ENCODE data around the gene RFC5. TPM values are rescaled to one million over a fixed set of nuclear protein-coding genes. Genes with fewer than 3 reads are reported as not detected.
"Not testable (repeated sequence)": the region's sequence is repeated elsewhere in the genome, so short reads cannot be mapped to it uniquely, and the experiment has no call there.

Gene RFC5
- total RNA-seq, 1 experiment from 2014 or later, result 57.6 TPM

- in situ Hi-C loops (cut with HindIII; ENCODE audit: low pct_unique_long_range_greater_than_20kb, low sequenced_read_pairs), result no loop called here
- DNase-seq (ENCODE audit: low read depth), result peak; percentile 51
These were observed 45.7 kb downstream of the RFC5 start for GRCh38 chr12:118061873-118062843.

- in situ Hi-C loops (cut with HindIII; ENCODE audit: low pct_unique_long_range_greater_than_20kb, low sequenced_read_pairs), result no loop called here
- peak; percentile 42 for DNase-seq (ENCODE audit: low read depth)
These were observed 47.3 kb downstream of the RFC5 start for GRCh38 chr12:118063576-118064391.

- DNase-seq (ENCODE audit: low read depth), result no peak
- in situ Hi-C loops (cut with HindIII; ENCODE audit: low pct_unique_long_range_greater_than_20kb, low sequenced_read_pairs), result no loop called here
These were observed 48.1 kb downstream of the RFC5 start for GRCh38 chr12:118064608-118065007.

GRCh38 chr12:118065380-118065779 lies 48.9 kb downstream of the RFC5 start:
- in situ Hi-C loops (cut with HindIII; ENCODE audit: low pct_unique_long_range_greater_than_20kb, low sequenced_read_pairs), result no loop called here
- DNase-seq (ENCODE audit: low read depth), result no peak

- in situ Hi-C loops (cut with HindIII; ENCODE audit: low pct_unique_long_range_greater_than_20kb, low sequenced_read_pairs), result no loop called here
- DNase-seq (ENCODE audit: low read depth), result no peak
These were observed 51.9 kb downstream of the RFC5 start for GRCh38 chr12:118068445-118068844.

GRCh38 chr12:118070650-118071049 lies 54.1 kb downstream of the RFC5 start:
- DNase-seq (ENCODE audit: low read depth), result no peak
- in situ Hi-C loops (cut with HindIII; ENCODE audit: low pct_unique_long_range_greater_than_20kb, low sequenced_read_pairs), result no loop called here

GRCh38 chr12:118073768-118074167 lies 57.3 kb downstream of the RFC5 start:
- in situ Hi-C loops (cut with HindIII; ENCODE audit: low pct_unique_long_range_greater_than_20kb, low sequenced_read_pairs), result no loop called here
- no peak for DNase-seq (ENCODE audit: low read depth)

- in situ Hi-C loops (cut with HindIII; ENCODE audit: low pct_unique_long_range_greater_than_20kb, low sequenced_read_pairs); DNase-seq (ENCODE audit: low read depth): not testable (repeated sequence)
These were observed 65.0 kb downstream of the RFC5 start for GRCh38 chr12:118081521-118081920.

Other genes with a start within 250 kb of the RFC5 start
- 0.14 and 0.29 TPM in 2 replicates for gene KSR2, start 47.7 kb upstream of the RFC5 start, total RNA-seq (2014; rRNA removed; shearing (Covaris generic); ENCODE audit: low replicate concordance)
- 128 and 149 TPM in 2 replicates for gene WSB2, start 44.5 kb downstream of the RFC5 start, total RNA-seq (2014; rRNA removed; shearing (Covaris generic); ENCODE audit: low replicate concordance)
- 14.9 and 80.6 TPM in 2 replicates for gene VSIG10, start 87.3 kb downstream of the RFC5 start, total RNA-seq (2014; rRNA removed; shearing (Covaris generic); ENCODE audit: low replicate concordance)
- gene PEBP1, start 119.4 kb downstream of the RFC5 start, total RNA-seq (2014; rRNA removed; shearing (Covaris generic); ENCODE audit: low replicate concordance), result 216 and 281 TPM in 2 replicates